GM06990 (cell line): Measurements from ENCODE around the gene SAMD8.

Experiments
- DNase-seq: peaks from one replicate; pipeline ENCODE4 v3.0.0-alpha.2; 2011; ENCODE audit not compliant: insufficient read length; ENCODE audit errors: extremely low read depth
- H3K27me3 ChIP-seq: replicated peaks from 2 replicates; pipeline ENCODE4 v1.6.0; 2011; ENCODE audit warnings: low read length; ENCODE audit not compliant: control insufficient read depth, insufficient read depth
- H3K36me3 ChIP-seq: 2 replicates; pipeline ENCODE4 v1.5.1; 2011; ENCODE audit warnings: low read length; ENCODE audit not compliant: control insufficient read depth, insufficient read depth
- H3K4me3 ChIP-seq: replicated peaks from 2 replicates; pipeline ENCODE4 v1.5.1; 2011; ENCODE audit warnings: low read depth, mild to moderate bottlenecking, control low read depth, low read length
- CTCF ChIP-seq: IDR thresholded peaks from 2 replicates; pipeline ENCODE4 v1.5.1; 2011; ENCODE audit warnings: low read length, control low read depth, mild to moderate bottlenecking, inconsistent platforms; ENCODE audit not compliant: insufficient read depth, poor library complexity, severe bottlenecking

SAMD8 gene

GRCh38 chr10:75226095-75226494, 114.6 kb downstream of the SAMD8 start:
- no peak for DNase-seq
- H3K4me3 ChIP-seq: no peak overlapping the region
- no peaks in the 10 kb centered on the region for H3K27me3 ChIP-seq
- peaks cover 16% of the 10 kb centered on the region for H3K36me3 ChIP-seq
- TF ChIP-seq CTCF: no peak

- no peaks in the 10 kb centered on the region for H3K27me3 ChIP-seq
- H3K36me3 ChIP-seq: peaks cover 18% of the 10 kb centered on the region
- TF ChIP-seq CTCF: no peak
- no peak for DNase-seq
- no peak overlapping the region for H3K4me3 ChIP-seq
Measured at GRCh38 chr10:75226656-75227055, 115.2 kb downstream of the SAMD8 start.

- Histone ChIP-seq H3K4me3 (no peak overlapping the region), H3K27me3 (no peaks in the 10 kb centered on the region), H3K36me3 (peaks cover 18% of the 10 kb centered on the region)
- DNase-seq: no peak
- no peak for TF ChIP-seq CTCF
Measured at GRCh38 chr10:75228278-75228677, 116.8 kb downstream of the SAMD8 start.

- Histone ChIP-seq H3K36me3 (peaks cover 16% of the 10 kb centered on the region), H3K27me3 (no peaks in the 10 kb centered on the region), H3K4me3 (no peak overlapping the region)
- no peak for DNase-seq
- no peak for TF ChIP-seq CTCF
Measured at GRCh38 chr10:75228834-75229233, 117.4 kb downstream of the SAMD8 start.

GRCh38 chr10:75229971-75230370, 118.5 kb downstream of the SAMD8 start:
- TF ChIP-seq CTCF: no peak
- DNase-seq: no peak
- H3K36me3 ChIP-seq: peaks cover 12% of the 10 kb centered on the region

GRCh38 chr10:75230600-75231038, 119.2 kb downstream of the SAMD8 start:
- H3K27me3 ChIP-seq: no peaks in the 10 kb centered on the region
- H3K36me3 ChIP-seq: peaks cover 10% of the 10 kb centered on the region
- peak; percentile 94 for TF ChIP-seq CTCF
- peak; percentile 64 for DNase-seq
- H3K4me3 ChIP-seq: no peak overlapping the region

More at GRCh38 chr10:75229971-75230370, 118.5 kb downstream of the SAMD8 start:
- H3K27me3 ChIP-seq: no peaks in the 10 kb centered on the region
- no peak overlapping the region for H3K4me3 ChIP-seq
